ENCODE data around the gene FAM53C. TPM values are rescaled to one million over a fixed set of nuclear protein-coding genes. Genes with fewer than 3 reads are reported as not detected.
A peak's percentile ranks its signal among the peaks of the same experiment; 100 is the strongest.

FAM53C gene
- polyA plus RNA-seq, 1 donor (not counting 4 experiments of a cell fraction or from before 2014, with no cell fraction given), result 24.6 TPM

- no peaks in the 10 kb centered on the region for H3K36me3 ChIP-seq (ENCODE audit: control insufficient read depth in 2 of 2, extremely low read depth in 1 of 2, insufficient read depth in 2 of 2, low read length in 2 of 2)
- H3K79me2 ChIP-seq (ENCODE audit: control insufficient read depth, insufficient read depth, low read length), result no peaks in the 10 kb centered on the region
- FAIRE-seq (no peak), DNase-seq (ENCODE audit: low read depth, low spot score) (no peak)
- H3K27ac ChIP-seq (ENCODE audit: control insufficient read depth, insufficient read depth, low read length), result peak overlapping the region; percentile 71
- H3K9me3 ChIP-seq (ENCODE audit: control insufficient read depth, low read depth, low read length), result no peaks in the 10 kb centered on the region
- dilution Hi-C loops (cut with MboI; ENCODE audit: extremely low pct_ligation_motif_present, low sequenced_read_pairs), result no loop called here
- peak overlapping the region; percentile 92 for H2AFZ ChIP-seq (ENCODE audit: control insufficient read depth, low read length)
- H3K27me3 ChIP-seq (ENCODE audit: control insufficient read depth, extremely low read depth, insufficient read depth, low read length), result no peaks in the 10 kb centered on the region
- H4K20me1 ChIP-seq (ENCODE audit: control insufficient read depth, extremely low read depth, insufficient read depth, low read length), result no peaks in the 10 kb centered on the region
- peaks cover 16% of the 10 kb centered on the region for H3K4me1 ChIP-seq (ENCODE audit: control insufficient read depth, extremely low read depth, insufficient read depth, low read length)
- peak overlapping the region; percentile 81 for H3K9ac ChIP-seq (ENCODE audit: control insufficient read depth, extremely low read depth, insufficient read depth, low read length)
- H3K4me2 ChIP-seq (ENCODE audit: control insufficient read depth, extremely low read depth, insufficient read depth, low read depth, low read length), result peak overlapping the region; percentile 99
- no peaks in the 10 kb centered on the region for H3K9me1 ChIP-seq (ENCODE audit: control insufficient read depth, extremely low read depth, insufficient read depth, low read length)
- TF ChIP-seq EZH2 (IDR thresholded peaks at IDR 0.05; ENCODE audit: low read length) (no peak), CTCF (optimal IDR thresholded peaks at IDR 0.05 in 1 of 3, IDR thresholded peaks at IDR 0.05 in 1 of 3, conservative IDR thresholded peaks at IDR 0.05 in 1 of 3; ENCODE audit: extremely low read depth in 1 of 3, insufficient read depth in 2 of 3, low read length in 3 of 3) (no peak)
- H3K4me3 ChIP-seq (ENCODE audit: control insufficient read depth in 2 of 3, extremely low read depth in 1 of 3, insufficient read depth in 2 of 3, low read depth in 1 of 3, low read length in 3 of 3), result peak overlapping the region; percentile 33 to 92 (median 76)
These were observed 7.1 kb upstream of the FAM53C start for GRCh38 chr5:138330813-138331448.

- H3K9ac ChIP-seq (ENCODE audit: control insufficient read depth, extremely low read depth, insufficient read depth, low read length), result peak within 1 kb of the TSS; percentile 81
- H3K27ac ChIP-seq (ENCODE audit: control insufficient read depth, insufficient read depth, low read length), result peak within 1 kb of the TSS; percentile 71
- no peaks in the 10 kb centered on the region for H4K20me1 ChIP-seq (ENCODE audit: control insufficient read depth, extremely low read depth, insufficient read depth, low read length)
- H3K9me1 ChIP-seq (ENCODE audit: control insufficient read depth, extremely low read depth, insufficient read depth, low read length), result no peaks in the 10 kb centered on the region
- TF ChIP-seq EZH2 (IDR thresholded peaks at IDR 0.05; ENCODE audit: low read length) (no peak), CTCF (optimal IDR thresholded peaks at IDR 0.05 in 1 of 3, IDR thresholded peaks at IDR 0.05 in 1 of 3, conservative IDR thresholded peaks at IDR 0.05 in 1 of 3; ENCODE audit: extremely low read depth in 1 of 3, insufficient read depth in 2 of 3, low read length in 3 of 3) (no peak)
- H3K27me3 ChIP-seq (ENCODE audit: control insufficient read depth, extremely low read depth, insufficient read depth, low read length), result no peaks in the 10 kb centered on the region
- no peaks in the 10 kb centered on the region for H3K36me3 ChIP-seq (ENCODE audit: control insufficient read depth in 2 of 2, extremely low read depth in 1 of 2, insufficient read depth in 2 of 2, low read length in 2 of 2)
- H3K4me1 ChIP-seq (ENCODE audit: control insufficient read depth, extremely low read depth, insufficient read depth, low read length), result peaks cover 16% of the 10 kb centered on the region
- H3K4me3 ChIP-seq (ENCODE audit: control insufficient read depth in 2 of 3, extremely low read depth in 1 of 3, insufficient read depth in 2 of 3, low read depth in 1 of 3, low read length in 3 of 3), result peak within 1 kb of the TSS; percentile 40 to 92 (median 76)
- peak within 1 kb of the TSS; percentile 99 for H3K4me2 ChIP-seq (ENCODE audit: control insufficient read depth, extremely low read depth, insufficient read depth, low read depth, low read length)
- FAIRE-seq, result peak; percentile 75
- dilution Hi-C loops (cut with MboI; ENCODE audit: extremely low pct_ligation_motif_present, low sequenced_read_pairs), result no loop called here
- H2AFZ ChIP-seq (ENCODE audit: control insufficient read depth, low read length), result peak within 1 kb of the TSS; percentile 99
- H3K79me2 ChIP-seq (ENCODE audit: control insufficient read depth, insufficient read depth, low read length), result no peaks in the 10 kb centered on the region
- no peaks in the 10 kb centered on the region for H3K9me3 ChIP-seq (ENCODE audit: control insufficient read depth, low read depth, low read length)
- DNase-seq (ENCODE audit: low read depth, low spot score), result peak; percentile 92
These were observed 6.4 kb upstream of the FAM53C start, which contains the start of gene CDC25C for GRCh38 chr5:138331449-138332368. Gene CDC25C, minus strand, starts transcription at chr5:138331804. Its CDS starts 624 bp downstream, at chr5:138331180.
